GM21526 (cell line): Measurements from ENCODE around the gene ZBTB1.
A peak's percentile ranks its signal among the peaks of the same experiment; 100 is the strongest.

Experiments used
- ATAC-seq: cut with Tn5 transposase; IDR thresholded peaks from one replicate; pipeline ENCODE4 v1.9.1; 2021; ENCODE audit warnings: moderate library complexity; ENCODE audit not compliant: unreplicated experiment, low FRiP score

ZBTB1 gene, protein sequence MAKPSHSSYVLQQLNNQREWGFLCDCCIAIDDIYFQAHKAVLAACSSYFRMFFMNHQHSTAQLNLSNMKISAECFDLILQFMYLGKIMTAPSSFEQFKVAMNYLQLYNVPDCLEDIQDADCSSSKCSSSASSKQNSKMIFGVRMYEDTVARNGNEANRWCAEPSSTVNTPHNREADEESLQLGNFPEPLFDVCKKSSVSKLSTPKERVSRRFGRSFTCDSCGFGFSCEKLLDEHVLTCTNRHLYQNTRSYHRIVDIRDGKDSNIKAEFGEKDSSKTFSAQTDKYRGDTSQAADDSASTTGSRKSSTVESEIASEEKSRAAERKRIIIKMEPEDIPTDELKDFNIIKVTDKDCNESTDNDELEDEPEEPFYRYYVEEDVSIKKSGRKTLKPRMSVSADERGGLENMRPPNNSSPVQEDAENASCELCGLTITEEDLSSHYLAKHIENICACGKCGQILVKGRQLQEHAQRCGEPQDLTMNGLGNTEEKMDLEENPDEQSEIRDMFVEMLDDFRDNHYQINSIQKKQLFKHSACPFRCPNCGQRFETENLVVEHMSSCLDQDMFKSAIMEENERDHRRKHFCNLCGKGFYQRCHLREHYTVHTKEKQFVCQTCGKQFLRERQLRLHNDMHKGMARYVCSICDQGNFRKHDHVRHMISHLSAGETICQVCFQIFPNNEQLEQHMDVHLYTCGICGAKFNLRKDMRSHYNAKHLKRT

DNA sequence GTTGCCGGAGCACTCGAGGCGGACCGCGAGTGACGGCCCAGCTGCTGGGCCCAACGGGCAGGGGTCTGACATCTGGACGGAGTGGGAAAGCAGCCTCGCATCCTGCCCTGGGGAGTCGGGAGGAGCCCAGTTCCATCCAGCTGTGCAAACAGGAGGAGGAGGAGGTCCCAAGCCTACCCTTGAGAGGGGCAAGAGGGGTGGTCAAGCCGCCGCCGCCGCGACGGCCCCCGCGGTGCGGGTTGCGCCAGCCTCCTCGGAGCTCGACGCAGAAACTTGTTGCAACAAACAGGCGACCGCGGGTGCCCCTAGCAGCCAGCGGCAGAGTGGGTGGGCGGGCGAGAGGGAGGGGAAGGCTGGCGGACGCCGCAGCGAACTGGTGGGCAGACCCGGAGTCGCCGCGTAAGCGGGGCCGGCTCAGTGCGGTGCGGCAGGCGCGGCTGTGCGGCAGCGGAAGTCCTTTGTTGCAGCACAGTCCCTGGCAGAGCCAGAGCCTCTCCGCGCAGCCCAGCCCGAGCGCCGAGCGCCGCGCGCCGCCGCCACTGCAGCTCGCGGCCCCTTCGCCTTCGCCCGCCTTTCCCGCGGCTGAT lies at the start of gene ZBTB1:
Gene ZBTB1, plus strand, starts transcription at position 461 of the 587 bp plus-strand sequence. CDS start 16,735 bp downstream, outside the sequence.
- ATAC-seq, result peak; percentile 25

DNA sequence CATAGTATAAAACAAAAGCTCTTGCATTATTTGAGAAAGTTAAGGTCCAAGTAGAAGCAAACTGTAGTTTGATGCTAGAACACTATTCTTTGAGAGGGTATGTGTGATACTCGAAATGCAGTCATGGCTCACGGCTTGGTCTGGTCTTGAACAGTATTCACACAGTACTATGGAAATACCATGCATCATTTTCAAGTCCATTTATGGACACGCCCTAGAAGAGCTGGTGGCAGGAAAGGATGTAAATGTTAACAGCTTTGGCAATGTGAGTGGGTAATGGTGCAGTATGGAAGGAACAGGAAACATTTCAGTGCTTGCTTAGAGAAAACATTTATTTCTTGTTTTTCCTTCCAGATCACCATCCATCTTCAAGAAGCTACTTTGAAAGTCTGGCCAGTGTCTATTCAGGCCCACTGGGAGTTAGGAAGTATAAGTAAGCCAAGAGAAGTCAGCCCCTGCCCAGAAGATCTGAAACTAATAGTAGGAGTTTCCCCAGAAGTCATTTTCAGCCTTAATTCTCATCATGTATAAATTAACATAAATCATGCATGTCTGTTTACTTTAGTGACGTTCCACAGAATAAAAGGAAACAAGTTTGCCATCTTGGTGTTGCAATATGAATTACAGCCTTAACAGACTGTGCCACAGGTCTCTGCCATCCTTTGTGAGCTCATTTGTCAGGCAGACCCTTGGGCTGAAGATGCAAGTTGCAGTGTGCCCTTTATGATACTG lies 45.0 kb upstream of the ZBTB1 start:
- ATAC-seq, result no peak

DNA sequence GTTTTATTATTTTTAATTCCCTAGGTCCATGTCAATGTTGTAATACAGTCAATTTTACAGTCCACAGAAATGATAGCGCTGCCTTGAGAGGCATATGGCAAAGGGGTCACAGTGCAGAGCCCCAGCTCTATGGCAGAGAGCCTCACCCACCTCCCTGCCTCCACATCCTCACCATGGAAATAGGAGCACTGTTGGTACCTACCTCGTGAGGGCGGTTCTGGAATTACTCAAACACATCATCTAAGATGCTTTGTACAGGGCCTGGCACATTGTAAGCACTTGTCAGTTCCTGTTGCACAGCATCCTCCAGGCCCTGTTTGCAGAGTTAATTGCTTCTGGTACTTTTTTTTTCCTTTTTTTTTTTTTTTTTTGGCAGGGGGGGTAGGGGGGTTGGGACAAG lies 43.3 kb upstream of the ZBTB1 start:
- no peak for ATAC-seq

DNA sequence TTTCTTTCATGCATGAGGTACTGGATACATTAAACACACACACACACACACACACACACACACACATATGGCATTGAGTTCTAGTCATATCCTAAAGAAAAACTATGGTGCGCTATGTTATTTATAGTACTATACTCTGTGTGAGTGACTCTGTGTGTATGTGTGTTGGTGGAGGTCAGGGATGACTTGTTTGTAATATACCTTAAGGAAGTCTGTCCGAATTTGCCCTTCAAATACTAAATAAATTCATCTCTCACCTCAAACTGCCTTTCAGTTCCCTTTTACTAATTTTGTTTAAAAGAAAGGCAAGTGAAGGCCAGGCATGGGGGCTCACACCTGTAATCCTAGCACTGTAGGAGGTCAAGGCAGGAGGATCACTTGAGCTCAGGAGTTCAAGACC lies 41.4 kb upstream of the ZBTB1 start:
- ATAC-seq, result no peak

DNA sequence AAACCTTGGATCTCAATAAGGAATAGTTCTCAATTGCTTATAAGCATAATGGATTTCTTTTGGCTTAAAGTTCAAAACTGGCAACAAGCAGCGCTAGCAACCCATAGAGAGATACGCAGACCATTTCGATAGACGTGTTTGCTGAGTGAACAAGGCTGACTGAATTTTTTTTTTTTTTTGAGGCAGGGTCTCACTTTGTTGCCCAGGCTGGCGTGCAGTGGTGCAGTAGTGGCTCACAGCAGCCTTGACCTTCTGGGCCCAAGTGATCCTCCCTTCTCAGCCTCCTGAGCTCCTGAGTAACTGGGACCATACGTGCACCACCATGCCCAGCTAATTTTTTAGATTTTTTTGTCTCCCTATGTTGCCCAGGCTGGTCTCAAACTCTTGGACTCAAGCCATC lies 40.7 kb upstream of the ZBTB1 start:
- ATAC-seq, result no peak

DNA sequence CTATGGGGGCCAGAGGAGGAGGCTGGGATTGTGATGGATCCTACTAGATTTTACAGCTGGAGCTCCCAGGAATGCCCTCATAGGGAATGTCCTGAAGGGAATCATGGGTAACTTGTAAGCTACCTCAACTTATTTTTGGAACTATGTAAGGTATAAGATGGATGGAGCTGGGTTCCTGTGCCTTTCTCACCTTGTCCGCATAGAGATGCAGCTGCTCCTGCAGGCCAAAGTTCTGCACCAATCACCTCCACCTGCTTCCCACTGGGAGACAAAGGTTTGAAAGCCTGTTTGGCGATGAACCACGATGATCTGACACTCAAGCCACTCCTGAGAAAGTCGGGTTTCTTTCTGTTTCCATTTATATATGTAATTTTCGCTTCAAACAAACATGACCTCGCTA lies 39.9 kb upstream of the ZBTB1 start:
- ATAC-seq, result no peak

DNA sequence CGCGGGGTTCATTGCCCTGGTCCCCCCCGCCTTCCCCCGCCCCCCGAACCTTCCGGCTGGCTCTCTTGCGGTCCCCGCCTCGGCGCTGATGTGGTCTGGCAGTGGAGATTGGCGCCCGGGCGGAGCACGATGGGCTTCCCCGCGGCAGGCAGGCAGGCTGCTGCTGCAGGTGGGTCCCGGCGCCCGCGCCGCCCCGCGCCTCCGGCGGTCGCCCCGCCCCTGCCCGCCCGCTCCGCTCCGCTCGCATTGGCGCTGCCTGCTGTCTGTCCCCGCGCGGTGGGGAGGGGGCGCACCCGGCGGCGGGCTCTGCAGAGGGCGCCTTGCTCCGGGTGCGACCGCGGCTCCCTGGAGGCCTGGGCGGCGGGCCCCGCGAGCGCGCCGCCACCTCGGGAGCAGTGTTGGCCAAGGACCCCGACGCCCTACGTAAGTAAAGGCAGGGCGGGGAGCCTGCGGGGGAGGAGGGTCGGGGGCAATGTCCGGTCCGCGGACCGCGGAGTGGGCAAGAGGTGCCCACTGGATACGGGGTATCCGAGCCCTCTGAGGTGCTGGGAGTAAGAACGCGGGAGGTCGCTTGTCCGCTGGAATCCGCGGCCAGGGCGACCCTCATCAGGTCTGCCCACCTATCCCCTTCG lies 39.3 kb upstream of the ZBTB1 start, which contains the start of gene AKAP5:
Gene AKAP5, plus strand, starts transcription at position 309 of the 632 bp plus-strand sequence. CDS start 2,896 bp downstream, outside the sequence.
- ATAC-seq, result peak; percentile 51

DNA sequence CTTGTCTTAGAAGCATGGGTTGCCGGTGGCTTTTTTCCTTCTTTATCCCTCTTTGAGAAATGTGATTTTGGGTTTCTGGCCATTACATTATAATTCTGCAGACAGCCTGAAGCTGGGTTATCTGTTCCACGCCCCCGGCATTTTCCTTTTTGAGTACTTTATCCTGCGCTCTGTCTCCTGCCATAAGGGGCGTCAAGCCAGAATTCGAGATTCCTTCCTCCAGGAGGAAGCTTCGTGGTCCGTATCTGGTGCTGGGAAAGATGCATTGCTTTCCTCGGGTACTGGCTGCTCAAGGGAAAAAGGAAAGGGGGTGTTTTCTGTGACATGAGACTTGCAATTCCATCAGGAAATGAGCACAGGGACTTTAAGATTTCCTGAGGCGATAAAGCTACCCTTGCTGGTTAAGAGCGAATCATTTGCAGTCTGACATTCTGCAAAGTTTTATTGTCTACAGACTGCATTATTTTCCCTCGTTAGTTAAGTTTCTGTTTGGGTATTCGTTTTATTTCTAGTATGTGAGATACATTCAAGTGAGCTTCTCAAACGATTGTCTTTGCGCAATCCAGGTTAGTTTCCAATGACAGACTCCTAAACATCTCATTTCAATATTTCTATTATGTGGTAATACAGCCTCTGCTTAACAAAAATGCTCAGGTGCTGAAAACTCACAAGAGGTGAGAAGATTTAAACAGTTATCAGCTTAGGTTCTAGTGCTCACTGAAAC lies 38.6 kb upstream of the ZBTB1 start:
- ATAC-seq, result no peak

DNA sequence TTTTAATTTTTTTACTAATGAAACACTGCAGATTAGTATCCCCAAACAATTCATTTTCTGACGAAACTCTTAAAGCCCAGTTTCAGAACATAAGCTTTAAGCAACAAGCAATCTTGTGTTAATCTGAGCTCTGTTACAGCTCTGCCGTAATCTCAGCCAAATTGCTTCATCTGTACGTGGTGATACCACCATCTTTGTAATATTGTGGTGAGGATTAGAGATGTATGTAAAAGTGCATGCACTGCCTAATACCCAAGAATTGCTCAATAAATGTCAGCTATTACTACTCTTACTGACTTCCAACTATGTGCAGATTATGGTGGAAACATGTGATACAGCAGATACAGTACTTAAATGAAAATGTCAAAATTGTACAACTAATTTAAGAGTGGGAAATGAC lies 37.5 kb upstream of the ZBTB1 start:
- ATAC-seq, result no peak

DNA sequence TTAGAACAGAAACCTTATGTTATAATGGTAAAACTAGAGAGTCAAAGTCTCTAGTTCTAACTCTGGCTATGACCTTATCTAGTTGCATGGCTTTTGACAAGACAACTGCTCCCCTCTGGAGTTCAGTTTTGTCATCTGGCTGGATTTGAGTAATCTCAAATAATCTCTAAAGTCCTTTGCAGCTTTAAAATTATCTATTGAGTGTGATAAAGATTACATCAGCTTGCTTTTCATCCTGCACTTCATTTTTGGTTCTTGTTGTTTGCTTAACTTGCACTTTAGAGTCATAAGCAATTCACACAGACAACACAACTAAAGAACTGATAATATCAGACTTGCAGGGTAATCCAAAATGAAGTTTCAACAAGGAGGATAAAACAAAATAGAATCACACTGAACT lies 37.0 kb upstream of the ZBTB1 start:
- ATAC-seq, result no peak

DNA sequence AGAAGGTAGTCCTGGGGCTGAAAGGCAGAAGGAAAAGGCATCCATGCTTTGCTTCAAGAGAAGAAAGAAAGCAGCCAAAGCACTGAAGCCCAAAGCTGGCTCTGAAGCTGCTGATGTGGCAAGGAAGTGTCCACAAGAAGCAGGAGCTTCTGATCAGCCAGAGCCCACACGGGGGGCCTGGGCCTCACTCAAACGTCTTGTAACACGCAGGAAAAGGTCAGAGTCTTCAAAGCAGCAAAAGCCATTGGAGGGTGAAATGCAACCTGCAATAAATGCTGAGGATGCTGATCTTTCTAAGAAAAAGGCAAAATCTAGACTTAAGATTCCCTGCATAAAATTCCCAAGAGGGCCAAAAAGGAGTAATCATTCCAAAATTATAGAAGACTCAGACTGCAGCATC lies 36.1 kb upstream of the ZBTB1 start:
- no peak for ATAC-seq

DNA sequence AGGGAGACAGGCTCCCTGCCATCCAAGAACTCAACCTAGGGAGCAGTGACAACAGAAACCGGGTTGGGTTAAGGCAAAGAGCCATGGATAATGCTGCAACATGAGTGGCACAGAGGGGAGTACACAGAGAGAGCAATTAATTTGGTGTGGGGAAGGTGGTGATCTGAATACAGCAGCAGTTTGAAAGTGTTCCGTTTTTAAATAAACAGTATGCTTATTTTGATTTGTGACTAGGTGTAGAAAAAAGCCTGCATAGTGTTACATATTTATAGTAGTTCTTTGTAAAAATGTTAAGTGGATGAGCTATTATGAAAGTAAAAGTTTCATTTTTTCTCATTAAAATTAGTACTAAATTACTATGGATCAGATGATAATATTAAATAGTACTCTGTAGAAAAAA lies 30.5 kb upstream of the ZBTB1 start:
- ATAC-seq, result no peak

DNA sequence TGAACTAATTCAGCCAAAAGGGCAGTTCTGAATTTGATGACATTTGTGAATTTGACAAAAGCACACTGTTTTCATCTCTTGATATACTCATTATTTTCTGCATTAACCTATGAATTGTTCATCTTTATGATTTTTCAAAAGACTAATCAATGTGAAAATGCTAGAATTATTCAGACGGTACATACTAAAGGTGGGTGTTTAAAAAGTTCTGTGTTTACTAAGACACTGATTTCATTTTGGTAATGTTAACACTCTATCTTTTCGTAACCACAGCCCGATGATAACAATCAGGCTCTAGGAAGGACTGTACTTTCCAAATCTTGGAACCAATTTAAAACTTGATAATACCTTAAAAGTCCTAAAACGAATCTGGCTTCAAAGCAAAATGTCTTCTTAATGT lies 29.9 kb upstream of the ZBTB1 start:
- ATAC-seq, result no peak

DNA sequence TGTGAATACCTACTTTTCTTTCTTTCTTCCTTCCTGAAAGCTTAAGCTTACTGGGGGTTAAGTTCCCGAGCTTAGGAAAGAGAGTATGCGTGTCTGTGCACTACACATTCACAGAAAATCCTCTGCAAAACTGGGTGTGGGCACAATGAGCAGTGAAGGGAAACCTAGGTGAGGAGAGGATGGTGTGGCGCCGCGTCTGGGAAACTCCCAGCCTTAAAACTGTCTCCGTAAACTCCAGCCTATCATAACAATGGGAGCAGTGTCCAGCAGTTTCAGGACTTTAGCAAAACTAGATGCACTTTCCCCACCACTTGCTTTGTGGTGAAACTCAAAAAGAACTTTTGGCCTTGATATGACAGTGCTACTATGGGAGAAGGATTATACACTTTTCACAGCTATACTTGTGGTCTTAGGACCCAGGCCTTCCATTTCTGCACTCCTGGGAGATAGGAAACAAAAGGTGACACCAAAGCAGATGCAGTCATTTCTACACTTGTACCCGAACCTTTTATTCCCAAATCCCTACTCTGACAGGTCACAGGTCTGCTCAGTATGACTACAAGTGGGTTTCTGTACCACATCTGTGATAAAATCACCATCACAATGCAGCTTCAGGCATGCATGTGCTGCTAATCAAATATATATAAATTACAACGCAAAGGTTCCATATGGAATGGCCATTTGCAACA lies 28.8 kb upstream of the ZBTB1 start:
- ATAC-seq, result no peak

DNA sequence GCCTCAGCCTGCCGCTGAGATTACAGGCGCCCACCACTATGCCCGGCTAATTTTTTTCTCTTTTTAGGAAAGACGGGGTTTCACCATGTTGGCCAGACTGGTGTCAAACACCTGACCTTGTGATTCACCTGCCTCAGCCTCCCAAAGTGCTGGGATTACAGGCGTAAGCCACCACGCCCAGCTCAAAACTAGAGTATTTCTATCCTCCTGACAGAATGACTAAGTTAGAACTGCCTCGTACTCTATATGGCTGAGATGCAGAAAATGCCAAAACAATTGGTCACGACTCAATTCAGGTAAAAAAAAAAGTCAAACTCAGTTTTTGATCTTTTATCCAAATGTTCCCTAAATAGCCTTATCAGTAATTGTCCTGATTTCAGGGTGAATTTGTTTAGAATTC lies 28.1 kb upstream of the ZBTB1 start:
- no peak for ATAC-seq

DNA sequence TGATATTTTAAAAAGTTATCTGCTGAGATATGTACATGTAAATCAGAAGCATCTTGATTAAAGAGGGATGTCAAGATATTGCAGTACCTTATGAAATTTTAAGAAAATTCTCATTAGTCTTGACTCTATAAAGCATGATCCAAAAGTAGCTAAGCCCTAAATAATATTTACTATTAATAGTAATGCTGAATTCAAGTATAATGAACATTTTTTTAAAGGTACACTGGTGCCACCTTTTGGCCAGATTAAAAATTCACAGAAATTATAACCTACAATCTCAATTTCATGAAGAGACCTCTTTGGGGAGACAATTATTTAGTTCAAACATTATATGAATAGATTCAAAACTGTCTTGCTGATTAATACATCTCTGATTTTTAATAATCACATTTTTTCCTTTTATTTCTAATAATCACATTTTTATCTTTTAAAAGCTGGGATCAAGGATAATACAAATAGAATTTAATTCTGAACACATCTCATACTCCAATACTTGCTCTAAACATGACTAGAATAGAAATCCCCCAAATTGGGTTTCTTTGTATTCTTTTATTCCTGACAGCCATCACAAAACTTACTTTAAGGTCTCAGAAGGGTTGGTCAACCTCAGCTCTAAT lies 25.8 kb upstream of the ZBTB1 start:
- ATAC-seq, result no peak

DNA sequence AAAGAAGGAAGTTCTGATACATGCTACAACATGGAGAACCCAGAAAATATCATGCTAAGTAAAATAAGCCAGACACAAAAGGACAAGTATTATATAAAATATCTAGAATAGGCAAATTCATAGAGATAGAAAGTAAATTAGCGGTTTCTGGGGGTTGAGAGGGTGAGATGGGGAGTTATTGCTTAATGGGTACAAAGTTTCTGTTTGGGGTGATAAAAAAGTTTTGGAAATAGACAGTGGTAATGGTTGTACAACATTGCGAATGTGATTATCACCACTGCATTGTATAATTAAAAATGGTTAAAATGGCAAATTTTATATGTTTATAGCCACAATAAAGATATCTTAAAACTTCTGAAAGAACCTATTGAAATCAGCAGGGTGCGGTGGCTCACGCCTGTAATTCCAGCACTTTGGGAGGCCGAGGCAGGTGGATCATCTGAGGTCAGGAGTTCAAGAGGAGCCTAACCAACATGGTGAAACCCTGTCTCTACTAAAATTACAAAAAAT lies 15.9 kb upstream of the ZBTB1 start:
- no peak for ATAC-seq

DNA sequence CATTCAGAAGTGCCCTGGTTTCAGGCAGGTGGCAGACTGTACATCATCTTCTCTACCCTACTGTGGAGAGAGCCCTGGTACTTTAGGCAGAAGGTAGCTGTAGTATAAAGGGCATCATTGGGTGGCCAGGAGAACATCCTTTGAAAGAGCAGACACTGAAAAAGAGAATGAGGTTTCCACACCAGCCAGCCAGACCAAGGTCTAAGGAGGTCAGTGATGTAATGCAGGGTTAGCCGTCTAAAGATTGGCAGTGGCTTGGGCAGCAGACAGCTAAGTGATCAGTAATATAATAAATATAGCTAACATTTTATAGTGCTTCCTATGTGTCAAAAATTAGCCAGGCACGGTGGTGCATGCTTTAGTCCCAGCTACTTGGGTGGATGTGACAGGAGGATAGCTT lies 12.9 kb upstream of the ZBTB1 start:
- no peak for ATAC-seq

DNA sequence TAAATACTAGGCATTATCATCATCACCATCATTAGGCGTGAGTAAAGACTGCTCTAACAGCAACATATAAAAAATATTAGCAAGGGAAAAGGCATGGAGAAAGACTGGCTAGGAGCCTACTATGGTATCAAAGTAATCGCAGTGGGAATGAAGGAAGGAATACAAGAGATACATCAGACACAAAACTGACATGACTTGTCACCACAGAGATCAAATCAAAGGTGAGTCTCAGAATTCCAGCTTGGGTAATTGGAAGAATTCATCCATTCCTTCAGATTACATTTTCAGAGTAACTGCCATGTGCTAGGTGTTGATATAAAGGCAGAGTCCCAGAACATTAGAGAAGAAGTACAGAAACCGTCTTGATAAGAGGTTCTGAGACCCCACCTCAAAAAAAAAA lies 11.1 kb upstream of the ZBTB1 start:
- ATAC-seq, result no peak
